Mesendoderm (in vitro differentiated cells): ENCODE data around the gene SIRPB2.

Experiments
- DNase-seq: peaks from one replicate; pipeline ENCODE4 v3.0.0; 2013
- H2AK5ac ChIP-seq: 2 replicates; pipeline ENCODE4 v1.6.1; 2013; ENCODE audit warnings: low read length, inconsistent platforms
- H2BK120ac ChIP-seq: 2 replicates; pipeline ENCODE4 v1.6.1; 2013; ENCODE audit warnings: low read depth, mild to moderate bottlenecking, low read length, moderate library complexity, mixed read lengths
- H2BK15ac ChIP-seq: replicated peaks from 2 replicates; pipeline ENCODE4 v1.6.1; 2013; ENCODE audit warnings: low read depth, mild to moderate bottlenecking, moderate library complexity
- H2BK5ac ChIP-seq: 2 replicates; pipeline ENCODE4 v1.6.1; 2013; ENCODE audit warnings: low read length, inconsistent platforms
- H3K18ac ChIP-seq: 2 replicates; pipeline ENCODE4 v1.6.1; 2013; ENCODE audit warnings: mild to moderate bottlenecking, low read length, mixed read lengths
- H3K23ac ChIP-seq: one replicate; pipeline ENCODE4 v1.6.1; 2013; ENCODE audit warnings: low read length
- H3K27ac ChIP-seq: 2 replicates; pipeline ENCODE4 v1.5.1; 2013; ENCODE audit warnings: low read depth, mild to moderate bottlenecking, inconsistent platforms, low read length, moderate library complexity
- H3K27me3 ChIP-seq: 2 replicates; pipeline ENCODE4 v1.6.1; 2013; ENCODE audit warnings: low read length, control low read depth, mild to moderate bottlenecking, inconsistent platforms; ENCODE audit not compliant: insufficient read depth, poor library complexity
- H3K36me3 ChIP-seq: 2 replicates; pipeline ENCODE4 v1.6.1; 2013; ENCODE audit warnings: low read length, inconsistent platforms; ENCODE audit not compliant: control insufficient read depth, insufficient read depth
- H3K4ac ChIP-seq: one replicate; pipeline ENCODE4 v1.6.1; 2013; ENCODE audit warnings: low read depth, mild to moderate bottlenecking, low read length, moderate library complexity
- H3K4me1 ChIP-seq: 2 replicates; pipeline ENCODE4 v1.6.1; 2013; ENCODE audit warnings: low read depth, low read length, inconsistent platforms; ENCODE audit not compliant: control insufficient read depth
- H3K4me2 ChIP-seq: 2 replicates; pipeline ENCODE4 v1.6.1; 2013; ENCODE audit warnings: low read length
- H3K4me3 ChIP-seq: 2 replicates; pipeline ENCODE4 v1.5.1; 2013; ENCODE audit warnings: mild to moderate bottlenecking, low read length
- H3K56ac ChIP-seq: one replicate; pipeline ENCODE4 v1.6.1; 2013; ENCODE audit warnings: low read length
- H3K79me1 ChIP-seq: 2 replicates; pipeline ENCODE4 v1.6.1; 2013; ENCODE audit warnings: low read length, inconsistent platforms
- H3K79me2 ChIP-seq: 2 replicates; pipeline ENCODE4 v1.6.1; 2013; ENCODE audit warnings: mild to moderate bottlenecking, low read length; ENCODE audit not compliant: control insufficient read depth, insufficient read depth
- H3K9ac ChIP-seq: 2 replicates; pipeline ENCODE4 v1.6.1; 2013; ENCODE audit warnings: low read length, inconsistent platforms
- H4K5ac ChIP-seq: one replicate; pipeline ENCODE4 v1.6.1; 2013; ENCODE audit warnings: low read length
- H4K8ac ChIP-seq: one replicate; pipeline ENCODE4 v1.6.1; 2013; ENCODE audit warnings: low read depth, mild to moderate bottlenecking, control low read depth, low read length, moderate library complexity
- WGBS: extraction: QIAGEN DNeasy Blood & Tissue Kit; methylation state at CpG from one replicate; pipeline ENCODE4 v1.1.7; 2013; ENCODE audit warnings: low lambda C conversion rate, missing lambda C conversion rate; ENCODE audit not compliant: insufficient coverage; ENCODE audit errors: extremely low coverage; 5-methylcytosine and 5-hydroxymethylcytosine counted together

SIRPB2 gene

GRCh38 chr20:1507276-1507675 lies 16.1 kb upstream of the SIRPB2 start:
- no peak overlapping the region for H3K9ac ChIP-seq
- no peaks in the 10 kb centered on the region for H3K36me3 ChIP-seq
- no peak for DNase-seq
- H2BK15ac ChIP-seq = no peak overlapping the region
- H3K23ac ChIP-seq = no peak overlapping the region
- H3K79me1 ChIP-seq = no peaks in the 10 kb centered on the region
- no peak overlapping the region for H2AK5ac ChIP-seq
- H3K4ac ChIP-seq = no peak overlapping the region
- no peaks in the 10 kb centered on the region for H3K4me1 ChIP-seq
- no peak overlapping the region for H3K18ac ChIP-seq
- H3K79me2 ChIP-seq = no peaks in the 10 kb centered on the region
- H2BK120ac ChIP-seq = no peak overlapping the region
- H4K5ac ChIP-seq = no peak overlapping the region
- H4K8ac ChIP-seq = no peak overlapping the region
- no peak overlapping the region for H3K27ac ChIP-seq
- H3K27me3 ChIP-seq = no peaks in the 10 kb centered on the region
- no peak overlapping the region for H3K4me3 ChIP-seq
- H3K4me2 ChIP-seq = no peak overlapping the region
- H3K56ac ChIP-seq = no peak overlapping the region
- H2BK5ac ChIP-seq = no peak overlapping the region
- no CpG with 5 or more reads among the region's 3 CpGs for WGBS

- no peak overlapping the region for H2BK5ac ChIP-seq
- no peak overlapping the region for H3K4me2 ChIP-seq
- WGBS = no CpG with 5 or more reads among the region's 1 CpG
- H3K4ac ChIP-seq = no peak overlapping the region
- no peak overlapping the region for H3K56ac ChIP-seq
- no peak overlapping the region for H4K8ac ChIP-seq
- H3K4me1 ChIP-seq = no peaks in the 10 kb centered on the region
- H3K79me1 ChIP-seq = no peaks in the 10 kb centered on the region
- no peak overlapping the region for H3K4me3 ChIP-seq
- no peak overlapping the region for H3K27ac ChIP-seq
- no peak overlapping the region for H4K5ac ChIP-seq
- H2BK15ac ChIP-seq = no peak overlapping the region
- no peaks in the 10 kb centered on the region for H3K27me3 ChIP-seq
- H2AK5ac ChIP-seq = no peak overlapping the region
- no peaks in the 10 kb centered on the region for H3K36me3 ChIP-seq
- no peak overlapping the region for H2BK120ac ChIP-seq
- H3K23ac ChIP-seq = no peak overlapping the region
- DNase-seq = no peak
- no peak overlapping the region for H3K18ac ChIP-seq
- no peak overlapping the region for H3K9ac ChIP-seq
- no peaks in the 10 kb centered on the region for H3K79me2 ChIP-seq
These were observed 14.7 kb upstream of the SIRPB2 start for GRCh38 chr20:1505871-1506270.

GRCh38 chr20:1505361-1505760 lies 14.1 kb upstream of the SIRPB2 start:
- no peak overlapping the region for H3K27ac ChIP-seq
- H3K4me3 ChIP-seq = no peak overlapping the region
- H3K4me2 ChIP-seq = no peak overlapping the region
- no CpG with 5 or more reads among the region's 3 CpGs for WGBS
- H3K56ac ChIP-seq = no peak overlapping the region
- H4K5ac ChIP-seq = no peak overlapping the region
- H3K27me3 ChIP-seq = no peaks in the 10 kb centered on the region
- no peaks in the 10 kb centered on the region for H3K79me2 ChIP-seq
- H3K4me1 ChIP-seq = no peaks in the 10 kb centered on the region
- no peak overlapping the region for H3K4ac ChIP-seq
- H2BK120ac ChIP-seq = no peak overlapping the region
- no peak overlapping the region for H2BK5ac ChIP-seq
- H3K18ac ChIP-seq = no peak overlapping the region
- no peak overlapping the region for H3K9ac ChIP-seq
- H4K8ac ChIP-seq = no peak overlapping the region
- no peaks in the 10 kb centered on the region for H3K79me1 ChIP-seq
- H3K36me3 ChIP-seq = no peaks in the 10 kb centered on the region
- no peak overlapping the region for H2AK5ac ChIP-seq
- no peak for DNase-seq
- H3K23ac ChIP-seq = no peak overlapping the region
- no peak overlapping the region for H2BK15ac ChIP-seq

GRCh38 chr20:1503564-1504227 lies 12.5 kb upstream of the SIRPB2 start:
- Histone ChIP-seq H3K27me3 (no peaks in the 10 kb centered on the region), H3K56ac (no peak overlapping the region), H3K79me1 (no peaks in the 10 kb centered on the region), H3K4me3 (no peak overlapping the region), H2AK5ac (no peak overlapping the region), H2BK120ac (no peak overlapping the region), H3K18ac (no peak overlapping the region), H3K36me3 (no peaks in the 10 kb centered on the region), H2BK5ac (no peak overlapping the region), H3K4me2 (no peak overlapping the region), H3K4me1 (no peaks in the 10 kb centered on the region), H3K79me2 (no peaks in the 10 kb centered on the region), H4K8ac (no peak overlapping the region), H3K9ac (no peak overlapping the region), H3K27ac (no peak overlapping the region), H3K4ac (no peak overlapping the region), H2BK15ac (no peak overlapping the region), H3K23ac (no peak overlapping the region), H4K5ac (no peak overlapping the region)
- no CpG with 5 or more reads among the region's 8 CpGs for WGBS
- DNase-seq = peak; percentile 95

- Histone ChIP-seq H2BK120ac (no peak overlapping the region), H2AK5ac (no peak overlapping the region), H2BK5ac (no peak overlapping the region), H3K23ac (no peak overlapping the region), H4K8ac (no peak overlapping the region), H3K4me1 (no peaks in the 10 kb centered on the region), H3K9ac (no peak overlapping the region), H3K4me3 (no peak overlapping the region), H3K4ac (no peak overlapping the region), H3K18ac (no peak overlapping the region), H3K27ac (no peak overlapping the region), H3K79me2 (no peaks in the 10 kb centered on the region), H3K56ac (no peak overlapping the region), H4K5ac (no peak overlapping the region), H3K79me1 (no peaks in the 10 kb centered on the region), H3K27me3 (no peaks in the 10 kb centered on the region), H2BK15ac (no peak overlapping the region), H3K36me3 (no peaks in the 10 kb centered on the region), H3K4me2 (no peak overlapping the region)
- no CpG with 5 or more reads among the region's 3 CpGs for WGBS
- peak; percentile 89 for DNase-seq
These were observed 9.3 kb upstream of the SIRPB2 start for GRCh38 chr20:1500496-1500895.
